Neutrophil (primary cell): ENCODE data around the gene PGLYRP2.
"Not testable (repeated sequence)": the region's sequence is repeated elsewhere in the genome, so short reads cannot be mapped to it uniquely, and the experiment has no call there.

Experiments
- H3K27ac ChIP-seq: fragments of 200-600 bp; sonication (generic); 2 replicates; pipeline ENCODE4 v1.5.1; 2016; ENCODE audit warnings: mild to moderate bottlenecking, moderate library complexity
- H3K27me3 ChIP-seq: fragments of 200-600 bp; sonication (generic); 2 replicates; pipeline ENCODE4 v1.6.0; 2016; ENCODE audit warnings: mild to moderate bottlenecking
- H3K36me3 ChIP-seq: fragments of 200-600 bp; sonication (generic); 2 replicates; pipeline ENCODE4 v1.5.1; 2017
- H3K4me1 ChIP-seq, 2 experiments: fragments of 200-600 bp in 1 of 2; sonication (generic) in 1 of 2; 1 replicate in 1 of 2; 2 replicates in 1 of 2; pipeline versions ENCODE4 v1.5.1 to v1.6.1; 2013 to 2016; ENCODE audit warnings: low read depth in 1 of 2, low read length in 1 of 2, mild to moderate bottlenecking in 1 of 2, moderate library complexity in 1 of 2; ENCODE audit not compliant: control insufficient read depth in 1 of 2, insufficient read depth in 1 of 2
- H3K4me3 ChIP-seq, 2 experiments: fragments of 200-600 bp in 1 of 2; sonication (generic) in 1 of 2; 1 replicate in 1 of 2; 2 replicates in 1 of 2; pipeline ENCODE4 v1.5.1; 2013 to 2016; ENCODE audit warnings: low read depth in 1 of 2, low read length in 1 of 2, mild to moderate bottlenecking in 1 of 2, moderate library complexity in 1 of 2
- H3K9me3 ChIP-seq: fragments of 200-600 bp; sonication (generic); 2 replicates; pipeline ENCODE4 v1.5.1; 2016
- TF ChIP-seq, protein P1 (sequence below): fragments of 200-600 bp; sonication (generic); IDR thresholded peaks from 2 replicates; pipeline ENCODE4 v1.5.1; 2016; ENCODE audit warnings: antibody characterized with exemption

The PGLYRP2 gene

DNA sequence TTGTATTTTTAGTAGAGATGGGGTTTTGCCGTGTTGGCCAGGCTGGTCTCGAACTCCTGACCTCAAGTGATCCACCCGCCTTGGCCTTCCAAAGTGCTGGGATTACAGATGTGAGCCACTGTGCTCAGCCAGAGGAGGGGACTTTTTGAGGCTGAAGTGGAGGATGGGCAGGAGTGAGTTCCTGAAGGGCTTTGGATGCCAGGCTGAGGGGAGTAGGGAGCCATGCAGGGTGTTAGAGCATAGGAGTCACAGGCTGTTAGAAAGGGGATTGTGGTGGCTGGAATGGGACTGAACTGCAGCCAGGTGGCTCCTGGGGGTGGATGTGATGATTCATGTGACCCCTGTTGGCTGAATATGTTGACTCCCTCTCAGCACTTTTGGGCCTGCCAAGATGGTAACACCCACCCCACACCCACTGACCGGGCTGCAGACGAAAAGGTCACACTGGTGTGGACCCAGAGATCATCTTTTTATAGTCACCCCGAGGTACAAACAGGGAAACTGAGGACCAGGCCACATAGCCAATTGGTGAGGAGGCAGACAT, 40.2 kb upstream of the PGLYRP2 start:
- H3K4me1 ChIP-seq: no peaks in the 10 kb centered on the region
- H3K27me3 ChIP-seq: peaks cover 5% of the 10 kb centered on the region
- H3K36me3 ChIP-seq: no peaks in the 10 kb centered on the region
- H3K9me3 ChIP-seq: peaks cover 7% of the 10 kb centered on the region
- H3K27ac ChIP-seq: no peak overlapping the region
- TF ChIP-seq, protein P1, sequence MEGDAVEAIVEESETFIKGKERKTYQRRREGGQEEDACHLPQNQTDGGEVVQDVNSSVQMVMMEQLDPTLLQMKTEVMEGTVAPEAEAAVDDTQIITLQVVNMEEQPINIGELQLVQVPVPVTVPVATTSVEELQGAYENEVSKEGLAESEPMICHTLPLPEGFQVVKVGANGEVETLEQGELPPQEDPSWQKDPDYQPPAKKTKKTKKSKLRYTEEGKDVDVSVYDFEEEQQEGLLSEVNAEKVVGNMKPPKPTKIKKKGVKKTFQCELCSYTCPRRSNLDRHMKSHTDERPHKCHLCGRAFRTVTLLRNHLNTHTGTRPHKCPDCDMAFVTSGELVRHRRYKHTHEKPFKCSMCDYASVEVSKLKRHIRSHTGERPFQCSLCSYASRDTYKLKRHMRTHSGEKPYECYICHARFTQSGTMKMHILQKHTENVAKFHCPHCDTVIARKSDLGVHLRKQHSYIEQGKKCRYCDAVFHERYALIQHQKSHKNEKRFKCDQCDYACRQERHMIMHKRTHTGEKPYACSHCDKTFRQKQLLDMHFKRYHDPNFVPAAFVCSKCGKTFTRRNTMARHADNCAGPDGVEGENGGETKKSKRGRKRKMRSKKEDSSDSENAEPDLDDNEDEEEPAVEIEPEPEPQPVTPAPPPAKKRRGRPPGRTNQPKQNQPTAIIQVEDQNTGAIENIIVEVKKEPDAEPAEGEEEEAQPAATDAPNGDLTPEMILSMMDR: no peak
- H3K4me3 ChIP-seq: no peak overlapping the region

DNA sequence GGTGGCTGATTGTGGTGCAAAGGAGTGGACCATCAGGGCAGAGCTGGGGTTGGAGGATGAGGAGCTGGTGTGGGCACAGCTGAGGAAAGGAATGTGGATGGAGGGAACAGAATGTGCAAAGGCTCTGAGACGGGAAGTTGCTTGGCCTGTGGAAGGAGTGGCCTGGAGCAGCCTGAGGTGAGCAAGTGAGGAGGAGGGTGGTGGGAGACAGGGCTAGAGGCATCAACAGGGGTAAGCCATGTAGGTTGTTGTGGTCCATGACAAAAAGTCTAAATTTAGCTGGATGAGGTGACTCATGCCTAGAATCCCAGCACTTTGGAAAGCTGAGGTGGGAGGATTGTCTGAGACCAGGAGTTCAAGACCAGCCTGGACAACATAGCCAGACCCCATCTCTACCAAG, 38.5 kb upstream of the PGLYRP2 start:
- Histone ChIP-seq H3K4me3 (no peak overlapping the region), H3K27ac (no peak overlapping the region), H3K4me1 (no peaks in the 10 kb centered on the region), H3K27me3 (no peaks in the 10 kb centered on the region), H3K9me3 (peaks cover 7% of the 10 kb centered on the region), H3K36me3 (no peaks in the 10 kb centered on the region)
- TF ChIP-seq, protein P1: no peak

DNA sequence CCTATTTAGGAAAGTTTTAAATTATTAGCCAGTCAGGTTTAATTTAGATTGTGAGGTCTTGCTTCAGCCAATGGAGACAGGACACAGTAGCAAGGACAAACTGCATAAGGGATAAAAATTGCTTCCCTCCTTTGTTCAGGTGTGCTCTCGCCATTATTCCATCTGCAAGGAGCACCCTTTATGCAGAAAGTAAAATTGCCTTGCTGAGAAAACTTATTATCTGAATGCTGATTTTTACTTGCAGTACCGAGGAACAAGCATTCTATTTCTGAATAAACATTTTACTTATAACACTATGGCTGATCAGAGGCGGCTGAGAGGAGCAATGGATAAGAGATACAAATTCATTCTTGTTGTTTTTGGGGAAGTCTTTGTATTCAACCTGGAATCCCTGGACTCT, 37.1 kb upstream of the PGLYRP2 start:
- peaks cover 7% of the 10 kb centered on the region for H3K9me3 ChIP-seq
- TF ChIP-seq, protein P1: no peak

DNA sequence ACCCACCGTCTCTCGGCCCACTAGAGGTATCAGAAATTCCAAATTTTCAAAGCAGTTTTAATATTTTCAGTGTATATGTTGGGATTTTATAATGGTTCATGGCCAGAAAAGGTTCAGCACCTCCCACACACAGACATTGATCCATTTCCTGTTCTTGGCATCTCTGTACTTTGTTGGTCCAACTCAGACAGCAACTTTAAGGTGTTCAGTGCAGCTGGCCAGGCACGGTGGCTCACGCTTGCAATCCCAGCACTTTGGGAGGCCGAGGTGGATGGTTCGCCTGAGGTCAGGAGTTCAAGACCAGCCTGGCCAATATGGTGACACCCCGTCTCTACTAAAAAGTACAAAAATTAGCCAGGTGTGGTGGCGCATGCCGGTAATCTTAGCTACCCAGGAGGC, 35.9 kb upstream of the PGLYRP2 start:
- not testable (repeated sequence) for H3K27ac ChIP-seq, H3K4me3 ChIP-seq, H3K4me1 ChIP-seq, H3K27me3 ChIP-seq, H3K9me3 ChIP-seq, H3K36me3 ChIP-seq

More for the DNA sequence above, 37.1 kb upstream of the PGLYRP2 start:
- no peaks in the 10 kb centered on the region for H3K27me3 ChIP-seq
- no peaks in the 10 kb centered on the region for H3K4me1 ChIP-seq
- H3K4me3 ChIP-seq: no peak overlapping the region
- no peaks in the 10 kb centered on the region for H3K36me3 ChIP-seq
- H3K27ac ChIP-seq: no peak overlapping the region

DNA sequence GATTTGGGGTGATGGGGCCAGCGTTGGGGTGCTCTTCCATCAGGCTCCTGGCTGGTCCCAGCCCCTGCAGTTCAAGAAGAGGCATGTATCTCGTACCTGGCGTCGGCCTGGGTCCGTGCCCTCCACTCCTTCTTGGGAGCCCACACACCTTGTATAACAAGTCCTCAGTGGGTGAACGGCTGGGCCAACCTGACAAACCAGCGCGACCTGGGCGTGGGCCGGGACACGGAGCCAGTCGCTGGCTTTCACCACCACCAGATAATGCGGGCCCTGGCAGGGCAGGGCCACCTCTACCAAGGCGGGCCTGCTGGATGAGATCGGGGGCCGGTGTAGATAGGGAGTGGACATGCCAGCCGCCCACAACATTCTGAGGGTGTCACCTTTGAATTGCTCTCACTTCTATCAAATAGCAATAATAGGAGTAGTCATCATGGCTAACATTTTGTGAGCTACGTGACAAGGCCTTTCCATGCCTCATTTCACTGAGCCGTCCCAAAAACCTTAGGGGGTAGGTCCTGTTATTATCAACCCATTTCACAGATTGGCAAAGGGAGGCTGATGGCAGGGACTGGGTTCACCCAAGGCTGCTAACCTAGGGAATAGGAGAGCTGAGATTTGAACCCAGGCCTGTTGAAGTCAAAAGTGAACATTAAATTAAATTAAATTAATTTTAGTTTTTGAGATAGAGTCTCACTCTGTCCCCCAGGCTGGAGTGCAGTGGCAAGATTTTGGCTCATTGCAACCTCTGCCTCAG, 32.5 kb upstream of the PGLYRP2 start:
- Histone ChIP-seq H3K9me3 (peaks cover 1% of the 10 kb centered on the region), H3K4me1 (no peaks in the 10 kb centered on the region), H3K27ac (no peak overlapping the region), H3K4me3 (no peak overlapping the region), H3K36me3 (no peaks in the 10 kb centered on the region), H3K27me3 (peaks cover 38% of the 10 kb centered on the region)
- TF ChIP-seq, protein P1: no peak

DNA sequence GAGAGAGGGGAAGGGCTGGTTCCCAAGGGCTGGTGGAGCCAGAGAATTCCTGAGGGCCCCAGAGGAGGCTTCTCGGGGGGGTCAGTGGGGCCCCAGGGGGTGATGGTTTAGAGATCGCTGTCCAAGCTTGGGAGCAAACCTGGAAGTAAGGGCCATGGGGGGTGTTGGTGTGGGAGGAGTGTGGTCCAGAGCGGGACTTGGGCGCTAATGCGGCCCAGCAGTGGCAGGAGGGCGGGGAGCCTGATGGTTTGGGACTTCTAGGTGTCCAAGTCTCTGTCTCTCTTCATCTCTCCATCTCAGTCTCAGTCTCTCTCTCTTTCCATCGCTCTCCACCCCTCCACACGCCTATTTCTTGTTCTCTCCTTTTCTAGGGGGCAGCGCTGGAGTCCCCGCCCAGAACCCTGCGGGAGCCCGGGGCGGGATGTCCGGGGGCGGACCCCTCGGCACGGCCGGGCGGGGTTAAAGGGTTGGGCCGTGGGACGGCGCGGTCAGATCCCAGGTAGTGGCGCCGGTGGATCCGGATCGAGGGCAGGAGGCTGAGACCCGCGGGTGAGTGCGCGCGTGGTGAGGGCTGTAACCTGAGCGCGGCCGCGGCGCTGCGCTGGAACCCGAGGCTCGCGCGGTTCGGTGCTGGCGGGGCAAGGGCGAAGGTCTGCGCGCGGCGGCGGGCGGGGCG, 28.9 kb upstream of the PGLYRP2 start, which contains the start of gene CYP4F22:
TSS of gene CYP4F22 (plus strand) at position 491 of the 676 bp plus-strand sequence. CDS start 16,812 bp downstream, outside the sequence.
- Histone ChIP-seq H3K4me3 (no peak within 1 kb of the TSS), H3K36me3 (no peaks in the 10 kb centered on the region), H3K27me3 (peaks cover 50% of the 10 kb centered on the region)

More for the DNA sequence above, 28.9 kb upstream of the PGLYRP2 start, which contains the start of gene CYP4F22:
- TF ChIP-seq, protein P1: no peak
- no peak within 1 kb of the TSS for H3K27ac ChIP-seq
- no peaks in the 10 kb centered on the region for H3K4me1 ChIP-seq
- no peaks in the 10 kb centered on the region for H3K9me3 ChIP-seq
